HG03108 (cell line): ENCODE data around the gene MRPL19.

Experiments used
- ATAC-seq: cut with Tn5 transposase; IDR thresholded peaks from one replicate; pipeline ENCODE4 v1.9.1; 2021; ENCODE audit warnings: moderate library complexity; ENCODE audit not compliant: unreplicated experiment

MRPL19 gene

DNA sequence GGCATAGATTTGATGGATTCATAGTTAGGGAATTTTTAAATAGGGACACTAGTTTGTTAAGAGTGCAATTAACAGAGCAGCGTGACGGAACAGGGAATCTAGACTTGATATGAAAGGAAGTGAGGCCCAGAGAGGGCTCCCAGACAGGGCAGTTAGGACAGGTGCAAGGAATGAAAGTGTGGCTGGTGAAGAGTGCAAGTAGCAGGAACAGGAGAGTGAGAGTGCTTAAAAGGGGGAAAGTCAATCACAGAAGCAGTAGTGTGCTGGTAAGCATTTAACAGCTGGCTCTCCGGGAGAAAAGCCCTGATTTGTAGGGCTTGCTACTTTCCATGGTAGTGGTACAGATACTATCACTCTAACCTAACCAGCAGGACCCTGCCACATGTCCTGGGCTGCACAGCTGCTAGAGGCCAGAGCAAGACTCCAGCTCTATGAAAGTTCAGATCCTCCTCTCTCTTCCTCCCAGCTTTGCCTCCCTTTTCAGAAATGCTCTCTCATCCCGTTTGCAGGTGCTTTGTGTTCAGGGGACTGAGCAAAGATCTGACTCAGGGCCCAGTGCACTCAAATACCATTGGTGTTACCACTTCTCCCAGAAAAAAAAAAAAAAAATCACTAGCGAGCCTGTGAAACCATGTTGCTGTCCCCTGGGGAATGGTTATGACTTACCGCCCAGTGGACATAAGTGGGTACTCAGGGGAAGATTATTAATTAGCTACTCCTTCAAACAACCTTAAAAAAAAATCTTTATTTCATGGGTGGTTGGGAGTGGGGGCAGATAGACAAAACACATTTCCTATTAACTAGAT lies 82.2 kb downstream of the MRPL19 start:
- no peak for ATAC-seq

DNA sequence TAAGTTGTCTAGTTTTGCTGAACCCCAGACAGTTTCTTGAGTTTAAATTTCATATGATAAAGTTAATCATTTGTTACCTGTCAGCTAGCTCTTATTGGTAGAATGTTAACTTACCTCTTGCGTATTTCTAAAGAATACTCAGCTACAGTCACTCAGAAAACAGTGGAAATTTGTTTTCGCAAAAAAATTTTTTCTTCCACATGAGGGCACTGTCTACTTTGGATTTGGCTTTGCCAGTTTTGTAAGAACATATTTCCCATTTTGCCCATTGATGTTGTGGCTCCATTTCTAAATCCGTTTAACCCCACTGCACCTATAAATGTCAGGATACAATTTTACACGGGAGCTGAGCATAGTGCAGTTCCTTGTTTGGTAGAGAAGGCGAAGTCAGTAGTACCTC lies 83.3 kb downstream of the MRPL19 start:
- ATAC-seq: no peak

DNA sequence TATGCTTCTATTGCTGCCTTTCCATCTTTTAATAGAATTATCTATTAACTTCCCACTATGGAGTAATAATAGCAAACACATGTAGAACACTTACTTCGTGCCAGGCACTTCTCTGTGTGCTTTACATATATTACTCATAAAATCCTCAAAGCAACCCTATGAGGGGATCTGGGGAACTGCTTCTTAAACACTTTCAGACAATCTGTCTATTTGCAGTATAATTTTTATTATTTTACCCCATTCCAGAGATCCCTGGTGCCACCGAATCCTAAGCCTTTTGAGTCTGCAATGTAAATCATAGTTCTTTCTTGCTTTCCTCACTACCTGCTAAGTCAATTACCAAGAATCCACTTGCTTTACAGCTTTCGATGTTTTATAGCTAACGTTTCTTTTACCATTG lies 89.7 kb downstream of the MRPL19 start:
- no peak for ATAC-seq

DNA sequence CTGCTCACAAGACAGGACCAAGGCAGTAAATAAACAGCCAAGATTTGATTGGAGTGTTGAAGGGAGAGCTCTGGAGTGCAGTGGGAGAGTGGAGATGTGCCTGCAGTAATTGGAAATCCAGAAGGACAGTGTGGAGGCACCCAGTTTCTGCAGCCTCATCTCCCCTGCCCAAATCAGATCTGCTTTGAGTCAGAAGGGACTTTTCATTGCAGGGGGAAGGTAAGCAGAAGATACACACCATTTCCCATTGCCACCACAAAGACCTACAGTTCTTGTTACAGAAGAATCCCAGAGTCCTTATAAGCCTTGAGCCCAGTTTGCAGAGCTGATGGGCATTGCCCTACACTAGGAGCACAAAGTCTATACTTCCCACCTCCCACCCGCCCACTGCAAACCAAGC lies 91.4 kb downstream of the MRPL19 start:
- no peak for ATAC-seq
